AG04450 (cell line): ENCODE results near the gene OGFOD3. TPM values are rescaled to one million over a fixed set of nuclear protein-coding genes. Genes with fewer than 3 reads are reported as not detected.

ENCODE experiments used
- CTCF ChIA-PET: fragments of 300-600, 350-600 bp; formaldehyde crosslinking; extraction: SDS; loops from one replicate; lab custom pipeline; 2022; ENCODE audit warnings: antibody characterized with exemption, inconsistent platforms; lab: Charles Lee
- POLR2A ChIA-PET: fragments of 350-600 bp; formaldehyde crosslinking; extraction: SDS; loops from one replicate; lab custom pipeline; 2021; ENCODE audit warnings: antibody characterized with exemption, inconsistent platforms; lab: Yijun Ruan, JAX
- DNase-seq: peaks from one replicate; pipeline ENCODE4 v3.0.0-alpha.2; 2011; ENCODE audit warnings: low read depth, low spot score
- H3K27ac ChIP-seq: one replicate; pipeline ENCODE4 v1.5.1; 2012; ENCODE audit warnings: low read depth, low read length, control low read depth
- H3K27me3 ChIP-seq: one replicate; pipeline ENCODE4 v1.6.0; 2012; ENCODE audit warnings: low read length; ENCODE audit not compliant: control insufficient read depth, insufficient read depth
- H3K4me3 ChIP-seq: 2 replicates; pipeline ENCODE4 v1.5.1; 2011; ENCODE audit warnings: mild to moderate bottlenecking, low read depth, low read length, control low read depth
- H3K9me3 ChIP-seq: 2 replicates; pipeline ENCODE4 v1.5.1; 2012; ENCODE audit warnings: low read length; ENCODE audit not compliant: control insufficient read depth, insufficient read depth
- polyA plus RNA-seq: library from polyadenylated mRNA; depleted of rRNA; stranded (reverse); fragments of >200 nt; gene quantifications from 2 replicates; pipeline ENCODE4 v1.2.3, GENCODE V29; 2011
- TF ChIP-seq, protein P1 (sequence below): IDR thresholded peaks from 2 replicates; pipeline ENCODE4 v1.5.1; 2011; ENCODE audit warnings: low read depth, low read length, control low read depth, inconsistent platforms

The OGFOD3 gene
- polyA plus RNA-seq, 1 experiment, result 22.8 TPM

GRCh38 chr17:82450357-82451106 lies 32.1 kb upstream of the OGFOD3 start, which contains the start of gene CYBC1:
TSS of gene CYBC1 (minus strand) at chr17:82450752. CDS start at chr17:82449254, 1,498 bp downstream.
- peak within 1 kb of the TSS; percentile 39 for H3K27ac ChIP-seq
- peak within 1 kb of the TSS; percentile 89 for H3K4me3 ChIP-seq
- peak; percentile 84 for DNase-seq
- no peaks in the 10 kb centered on the region for H3K27me3 ChIP-seq
- TF ChIP-seq, protein P1, sequence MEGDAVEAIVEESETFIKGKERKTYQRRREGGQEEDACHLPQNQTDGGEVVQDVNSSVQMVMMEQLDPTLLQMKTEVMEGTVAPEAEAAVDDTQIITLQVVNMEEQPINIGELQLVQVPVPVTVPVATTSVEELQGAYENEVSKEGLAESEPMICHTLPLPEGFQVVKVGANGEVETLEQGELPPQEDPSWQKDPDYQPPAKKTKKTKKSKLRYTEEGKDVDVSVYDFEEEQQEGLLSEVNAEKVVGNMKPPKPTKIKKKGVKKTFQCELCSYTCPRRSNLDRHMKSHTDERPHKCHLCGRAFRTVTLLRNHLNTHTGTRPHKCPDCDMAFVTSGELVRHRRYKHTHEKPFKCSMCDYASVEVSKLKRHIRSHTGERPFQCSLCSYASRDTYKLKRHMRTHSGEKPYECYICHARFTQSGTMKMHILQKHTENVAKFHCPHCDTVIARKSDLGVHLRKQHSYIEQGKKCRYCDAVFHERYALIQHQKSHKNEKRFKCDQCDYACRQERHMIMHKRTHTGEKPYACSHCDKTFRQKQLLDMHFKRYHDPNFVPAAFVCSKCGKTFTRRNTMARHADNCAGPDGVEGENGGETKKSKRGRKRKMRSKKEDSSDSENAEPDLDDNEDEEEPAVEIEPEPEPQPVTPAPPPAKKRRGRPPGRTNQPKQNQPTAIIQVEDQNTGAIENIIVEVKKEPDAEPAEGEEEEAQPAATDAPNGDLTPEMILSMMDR, result no peak
- ChIA-PET CTCF (interaction anchor here (0.6 kb wide), 1 partner anchor 94 kb away, joined by 3 read pairs; no protein-coding TSS in a partner anchor), POLR2A (no interaction called here)
- H3K9me3 ChIP-seq, result peaks cover 13% of the 10 kb centered on the region; the same call in 1 of the 2 replicates

DNA sequence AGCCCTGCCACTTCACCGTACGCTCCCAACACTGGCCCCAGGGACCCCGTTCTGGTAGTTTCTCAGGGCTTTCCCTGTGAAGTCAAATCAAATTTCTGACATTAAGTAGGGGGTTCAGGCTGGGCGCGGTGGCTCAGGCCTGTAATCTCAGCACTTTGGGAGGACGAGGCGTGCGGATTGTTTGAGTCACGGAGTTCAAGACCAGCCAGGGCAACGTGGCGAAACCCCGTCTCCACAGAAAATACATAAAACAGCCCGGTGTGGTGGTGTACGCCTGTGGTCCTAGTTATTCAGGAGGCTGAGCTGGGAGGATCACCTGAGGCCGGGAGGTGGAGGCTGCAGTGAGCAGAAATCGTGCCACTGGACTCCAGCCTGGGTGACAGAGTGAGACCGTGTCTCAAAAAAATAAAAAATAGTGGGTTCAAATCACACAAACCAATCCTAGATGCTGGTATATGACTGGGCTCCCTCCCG lies 31.5 kb upstream of the OGFOD3 start:
- POLR2A ChIA-PET, result no interaction called here

GRCh38 chr17:82449131-82449882 lies 30.9 kb upstream of the OGFOD3 start:
- DNase-seq, result no peak
- Histone ChIP-seq H3K9me3 (peaks cover 13% of the 10 kb centered on the region; the same call in 1 of the 2 replicates), H3K27ac (no peak overlapping the region), H3K27me3 (no peaks in the 10 kb centered on the region), H3K4me3 (peak overlapping the region; percentile 89)
- ChIA-PET POLR2A (no interaction called here), CTCF (no interaction called here)
- TF ChIP-seq, protein P1, result no peak

More for the DNA sequence above, 31.5 kb upstream of the OGFOD3 start:
- DNase-seq, result no peak
- CTCF ChIA-PET, result no interaction called here
- peaks cover 13% of the 10 kb centered on the region; the same call in 1 of the 2 replicates for H3K9me3 ChIP-seq
- peak overlapping the region; percentile 89 for H3K4me3 ChIP-seq
- peak overlapping the region; percentile 39 for H3K27ac ChIP-seq
- TF ChIP-seq, protein P1, result no peak
- H3K27me3 ChIP-seq, result no peaks in the 10 kb centered on the region

DNA sequence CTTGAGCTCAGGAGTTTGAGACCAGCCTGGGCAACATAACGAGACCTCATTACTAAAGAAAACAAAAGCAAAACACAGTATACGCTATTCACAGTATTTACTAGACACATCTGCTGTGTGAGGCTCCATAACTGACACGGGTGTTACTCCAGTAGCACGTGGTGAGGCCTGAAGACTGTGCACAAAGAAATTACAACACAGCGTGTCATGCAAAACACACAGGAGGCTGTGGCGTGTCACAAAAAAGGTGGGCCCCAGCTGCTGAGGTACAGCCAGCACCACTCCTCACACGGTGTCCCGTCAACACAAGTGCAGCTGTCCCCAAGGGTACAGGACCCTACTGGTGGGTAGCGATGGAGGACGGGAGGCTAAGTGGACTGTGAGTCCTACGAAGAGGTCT lies 29.5 kb upstream of the OGFOD3 start:
- POLR2A ChIA-PET, result no interaction called here

More for the DNA sequence above, 29.5 kb upstream of the OGFOD3 start:
- Histone ChIP-seq H3K27me3 (no peaks in the 10 kb centered on the region), H3K9me3 (peaks cover 5% of the 10 kb centered on the region; the same call in 1 of the 2 replicates), H3K4me3 (no peak overlapping the region), H3K27ac (no peak overlapping the region)
- CTCF ChIA-PET, result interaction anchor here (0.6 kb wide), 1 partner anchor 23 kb away, joined by 3 read pairs; no protein-coding TSS in a partner anchor
- no peak for DNase-seq
- TF ChIP-seq, protein P1, result no peak
